Skin of body (tissue), 2 donors: Measurements from ENCODE around the gene SECISBP2. TPM values are rescaled to one million over a fixed set of nuclear protein-coding genes. Genes with fewer than 3 reads are reported as not detected.
"Not testable (repeated sequence)": the region's sequence is repeated elsewhere in the genome, so short reads cannot be mapped to it uniquely, and the experiment has no call there.

ENCODE experiments used
- DNase-seq: peaks from one replicate; lab custom pipeline; 2025; lab: John Stamatoyannopoulos, UW
- total RNA-seq: library from RNA; depleted of rRNA; stranded (reverse); fragments of >200 nt; gene quantifications from one replicate; pipeline ENCODE4 v1.2.3, GENCODE V29; 2014

SECISBP2 gene
- total RNA-seq, 1 donor from 2014 or later: 54.9 TPM

GRCh38 chr9:89309608-89310474, 8.5 kb upstream of the SECISBP2 start:
- DNase-seq: peak; percentile 66

GRCh38 chr9:89310475-89311345, 7.6 kb upstream of the SECISBP2 start, which contains the start of gene CKS2:
Gene CKS2 (plus strand): TSS chr9:89311195. CDS start chr9:89311293, 98 bp downstream.
- peak; percentile 100 for DNase-seq

GRCh38 chr9:89311346-89312221, 6.7 kb upstream of the SECISBP2 start:
- DNase-seq: no peak

GRCh38 chr9:89312222-89312571, 6.1 kb upstream of the SECISBP2 start:
- no peak for DNase-seq

- no peak for DNase-seq
Measured at GRCh38 chr9:89313842-89314241, 4.5 kb upstream of the SECISBP2 start.

- no peak for DNase-seq
Measured at GRCh38 chr9:89314955-89315354, 3.3 kb upstream of the SECISBP2 start.

GRCh38 chr9:89315482-89315881, 2.8 kb upstream of the SECISBP2 start:
- DNase-seq: no peak

- no peak for DNase-seq
Measured at GRCh38 chr9:89317282-89317681, 1.0 kb upstream of the SECISBP2 start.

- peak; percentile 40 for DNase-seq
Measured at GRCh38 chr9:89319015-89319905, 960 bp downstream of the SECISBP2 start.

- no peak for DNase-seq
Measured at GRCh38 chr9:89323390-89323789, 5.1 kb downstream of the SECISBP2 start.

GRCh38 chr9:89325733-89326132, 7.4 kb downstream of the SECISBP2 start:
- DNase-seq: no peak

GRCh38 chr9:89328064-89328463, 9.8 kb downstream of the SECISBP2 start:
- DNase-seq: no peak

GRCh38 chr9:89329917-89330316, 11.6 kb downstream of the SECISBP2 start:
- DNase-seq: no peak

- DNase-seq: no peak
Measured at GRCh38 chr9:89330513-89330912, 12.2 kb downstream of the SECISBP2 start.

GRCh38 chr9:89339807-89340206, 21.5 kb downstream of the SECISBP2 start:
- no peak for DNase-seq

GRCh38 chr9:89340332-89340731, 22.0 kb downstream of the SECISBP2 start:
- no peak for DNase-seq

GRCh38 chr9:89342213-89342612, 23.9 kb downstream of the SECISBP2 start:
- no peak for DNase-seq

GRCh38 chr9:89342948-89343347, 24.6 kb downstream of the SECISBP2 start:
- DNase-seq: no peak

GRCh38 chr9:89343812-89344211, 25.5 kb downstream of the SECISBP2 start:
- not testable (repeated sequence) for DNase-seq

- no peak for DNase-seq
Measured at GRCh38 chr9:89345476-89345875, 27.2 kb downstream of the SECISBP2 start.
